Measurements from ENCODE around the gene TTC17. TPM values are rescaled to one million over a fixed set of nuclear protein-coding genes. Genes with fewer than 3 reads are reported as not detected.

Gene TTC17, protein sequence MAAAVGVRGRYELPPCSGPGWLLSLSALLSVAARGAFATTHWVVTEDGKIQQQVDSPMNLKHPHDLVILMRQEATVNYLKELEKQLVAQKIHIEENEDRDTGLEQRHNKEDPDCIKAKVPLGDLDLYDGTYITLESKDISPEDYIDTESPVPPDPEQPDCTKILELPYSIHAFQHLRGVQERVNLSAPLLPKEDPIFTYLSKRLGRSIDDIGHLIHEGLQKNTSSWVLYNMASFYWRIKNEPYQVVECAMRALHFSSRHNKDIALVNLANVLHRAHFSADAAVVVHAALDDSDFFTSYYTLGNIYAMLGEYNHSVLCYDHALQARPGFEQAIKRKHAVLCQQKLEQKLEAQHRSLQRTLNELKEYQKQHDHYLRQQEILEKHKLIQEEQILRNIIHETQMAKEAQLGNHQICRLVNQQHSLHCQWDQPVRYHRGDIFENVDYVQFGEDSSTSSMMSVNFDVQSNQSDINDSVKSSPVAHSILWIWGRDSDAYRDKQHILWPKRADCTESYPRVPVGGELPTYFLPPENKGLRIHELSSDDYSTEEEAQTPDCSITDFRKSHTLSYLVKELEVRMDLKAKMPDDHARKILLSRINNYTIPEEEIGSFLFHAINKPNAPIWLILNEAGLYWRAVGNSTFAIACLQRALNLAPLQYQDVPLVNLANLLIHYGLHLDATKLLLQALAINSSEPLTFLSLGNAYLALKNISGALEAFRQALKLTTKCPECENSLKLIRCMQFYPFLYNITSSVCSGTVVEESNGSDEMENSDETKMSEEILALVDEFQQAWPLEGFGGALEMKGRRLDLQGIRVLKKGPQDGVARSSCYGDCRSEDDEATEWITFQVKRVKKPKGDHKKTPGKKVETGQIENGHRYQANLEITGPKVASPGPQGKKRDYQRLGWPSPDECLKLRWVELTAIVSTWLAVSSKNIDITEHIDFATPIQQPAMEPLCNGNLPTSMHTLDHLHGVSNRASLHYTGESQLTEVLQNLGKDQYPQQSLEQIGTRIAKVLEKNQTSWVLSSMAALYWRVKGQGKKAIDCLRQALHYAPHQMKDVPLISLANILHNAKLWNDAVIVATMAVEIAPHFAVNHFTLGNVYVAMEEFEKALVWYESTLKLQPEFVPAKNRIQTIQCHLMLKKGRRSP
- 67.0 and 94.9 TPM in 2 replicates for total RNA-seq (ENCODE audit: low replicate concordance)
- long read RNA-seq, transcript TTC17-202 (20 exons, 3,648 nt): major isoform, 19 of 99 reads
- long read RNA-seq, partial matches to known transcripts: 26 of 99 reads
- long read RNA-seq, other reads (novel, unspliced or antisense): 53 of 99 reads

- Mint-ChIP-seq H3K27me3 (peaks cover 3% of the 10 kb centered on the region), H3K4me3 (peak within 1 kb of the TSS; percentile 99), H3K36me3 (peaks cover 4% of the 10 kb centered on the region), H3K9me3 (no peaks in the 10 kb centered on the region), H3K4me1 (ENCODE audit: unreplicated experiment) (peaks cover 36% of the 10 kb centered on the region), H3K27ac (peak within 1 kb of the TSS; percentile 96)
- TF ChIP-seq, protein P1, sequence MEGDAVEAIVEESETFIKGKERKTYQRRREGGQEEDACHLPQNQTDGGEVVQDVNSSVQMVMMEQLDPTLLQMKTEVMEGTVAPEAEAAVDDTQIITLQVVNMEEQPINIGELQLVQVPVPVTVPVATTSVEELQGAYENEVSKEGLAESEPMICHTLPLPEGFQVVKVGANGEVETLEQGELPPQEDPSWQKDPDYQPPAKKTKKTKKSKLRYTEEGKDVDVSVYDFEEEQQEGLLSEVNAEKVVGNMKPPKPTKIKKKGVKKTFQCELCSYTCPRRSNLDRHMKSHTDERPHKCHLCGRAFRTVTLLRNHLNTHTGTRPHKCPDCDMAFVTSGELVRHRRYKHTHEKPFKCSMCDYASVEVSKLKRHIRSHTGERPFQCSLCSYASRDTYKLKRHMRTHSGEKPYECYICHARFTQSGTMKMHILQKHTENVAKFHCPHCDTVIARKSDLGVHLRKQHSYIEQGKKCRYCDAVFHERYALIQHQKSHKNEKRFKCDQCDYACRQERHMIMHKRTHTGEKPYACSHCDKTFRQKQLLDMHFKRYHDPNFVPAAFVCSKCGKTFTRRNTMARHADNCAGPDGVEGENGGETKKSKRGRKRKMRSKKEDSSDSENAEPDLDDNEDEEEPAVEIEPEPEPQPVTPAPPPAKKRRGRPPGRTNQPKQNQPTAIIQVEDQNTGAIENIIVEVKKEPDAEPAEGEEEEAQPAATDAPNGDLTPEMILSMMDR (conservative IDR thresholded peaks at IDR 0.05): no peak
- DNase-seq (ENCODE audit: extremely low spot score, unreplicated experiment): peak; percentile 94
Measured at GRCh38 chr11:43358801-43359421, at the start of gene TTC17. Gene TTC17, plus strand, starts transcription at chr11:43358920. Its CDS starts 35 bp downstream, at chr11:43358955.

DNA sequence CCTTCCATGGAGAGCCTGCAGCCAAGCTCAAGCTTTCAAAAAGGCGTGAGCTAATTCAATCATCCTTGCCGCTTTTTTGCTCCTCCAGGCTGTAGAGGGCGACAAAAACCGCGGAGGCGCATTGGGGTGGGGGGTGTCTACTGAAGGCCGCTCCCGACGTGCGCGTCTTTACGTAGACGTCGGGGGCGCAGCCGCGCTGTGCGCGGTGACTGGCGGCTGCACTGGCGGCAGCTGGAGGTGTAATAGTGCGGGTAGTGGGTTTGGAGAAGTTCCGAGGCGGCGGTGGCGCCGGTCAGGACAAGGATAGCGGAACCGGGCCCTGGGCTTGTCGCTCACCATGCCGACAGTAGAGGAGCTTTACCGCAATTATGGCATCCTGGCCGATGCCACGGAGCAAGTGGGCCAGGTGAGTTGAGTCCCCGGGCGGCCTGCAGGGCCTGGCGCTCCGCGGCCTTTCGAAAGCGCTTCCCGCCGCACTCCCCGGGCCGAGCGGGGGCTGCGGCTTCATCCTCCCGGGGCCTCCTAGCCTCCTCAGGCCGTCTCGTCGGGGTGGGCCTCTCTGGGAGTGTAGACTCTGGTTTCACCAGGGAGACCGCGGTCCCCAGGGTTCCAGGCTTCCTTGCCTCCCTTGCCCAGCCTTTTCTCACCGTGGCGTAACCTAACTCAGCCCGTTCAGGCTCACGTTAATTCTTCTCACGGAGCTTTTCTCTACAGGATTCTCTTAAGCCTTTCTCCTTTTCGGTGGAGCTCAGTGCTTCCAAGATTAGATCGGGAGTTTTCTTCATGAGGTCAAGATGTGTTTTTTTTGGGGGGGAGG is 46.7 kb upstream of the TTC17 start, which contains the start of gene API5:
Gene API5 (plus strand): TSS at position 206 of the 817 bp plus-strand sequence. CDS start 132 bp downstream, at position 338.
- Mint-ChIP-seq H3K27me3 (no peaks in the 10 kb centered on the region), H3K4me1 (ENCODE audit: unreplicated experiment) (peaks cover 24% of the 10 kb centered on the region), H3K36me3 (no peaks in the 10 kb centered on the region), H3K27ac (peak within 1 kb of the TSS; percentile 92), H3K4me3 (peak within 1 kb of the TSS; percentile 92), H3K9me3 (no peaks in the 10 kb centered on the region)
- TF ChIP-seq, protein P1 (conservative IDR thresholded peaks at IDR 0.05): peak; percentile 78
- DNase-seq (ENCODE audit: extremely low spot score, unreplicated experiment): peak; percentile 93

DNA sequence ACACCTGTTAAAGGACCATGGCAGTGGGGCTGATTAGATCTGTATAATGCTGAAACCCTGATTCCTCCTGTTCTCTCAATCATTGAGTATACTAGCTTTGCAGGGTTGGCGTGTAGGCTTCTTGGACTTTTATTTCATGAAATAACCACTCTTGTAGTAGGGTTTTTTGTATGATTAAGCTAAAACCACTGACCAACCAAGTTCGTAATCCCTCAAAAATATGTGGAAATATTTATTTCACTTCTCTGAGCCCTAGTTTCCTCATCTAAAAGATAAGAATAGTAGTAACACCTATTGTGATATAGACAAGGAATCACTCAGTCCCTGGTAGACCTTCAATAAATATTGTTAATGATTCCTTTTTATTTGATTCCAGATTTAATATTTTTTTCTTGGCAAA is 42.8 kb upstream of the TTC17 start:
- no peak overlapping the region for H3K4me3 Mint-ChIP-seq
- H3K4me1 Mint-ChIP-seq (ENCODE audit: unreplicated experiment): peaks cover 24% of the 10 kb centered on the region
- no peaks in the 10 kb centered on the region for H3K27me3 Mint-ChIP-seq
- no peak for DNase-seq (ENCODE audit: extremely low spot score, unreplicated experiment)
- no peak overlapping the region for H3K27ac Mint-ChIP-seq
- TF ChIP-seq, protein P1 (conservative IDR thresholded peaks at IDR 0.05): no peak
- H3K36me3 Mint-ChIP-seq: peaks cover 5% of the 10 kb centered on the region
- no peaks in the 10 kb centered on the region for H3K9me3 Mint-ChIP-seq

DNA sequence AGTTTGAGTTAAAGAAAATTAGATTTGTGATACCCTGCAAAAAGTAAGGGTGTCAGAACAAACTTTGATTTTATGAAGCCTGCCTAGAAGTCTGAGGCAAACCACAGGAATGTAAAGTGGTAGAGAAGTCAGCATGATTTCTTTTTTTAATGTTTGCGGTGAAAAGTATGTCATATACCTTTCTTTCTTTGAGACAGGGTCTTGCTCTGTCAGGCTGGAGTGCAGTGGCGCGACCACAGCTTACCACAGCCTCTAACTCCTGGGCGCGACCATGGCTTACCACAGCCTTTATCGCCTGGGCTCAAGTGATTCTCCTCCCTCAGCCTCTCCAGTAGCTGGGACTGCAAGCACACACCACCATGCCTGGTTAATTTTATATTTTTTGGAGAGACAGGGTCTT is 42.3 kb upstream of the TTC17 start:
- no peak for DNase-seq (ENCODE audit: extremely low spot score, unreplicated experiment)
- TF ChIP-seq, protein P1 (conservative IDR thresholded peaks at IDR 0.05): no peak
- H3K4me1 Mint-ChIP-seq (ENCODE audit: unreplicated experiment): peaks cover 22% of the 10 kb centered on the region
- H3K27me3 Mint-ChIP-seq: no peaks in the 10 kb centered on the region
- no peak overlapping the region for H3K27ac Mint-ChIP-seq
- H3K9me3 Mint-ChIP-seq: no peaks in the 10 kb centered on the region
- H3K36me3 Mint-ChIP-seq: peaks cover 7% of the 10 kb centered on the region
- H3K4me3 Mint-ChIP-seq: no peak overlapping the region
